Sigmoid colon (tissue), 7 donors: Measurements from ENCODE around the gene ZNF765. TPM values are rescaled to one million over a fixed set of nuclear protein-coding genes. Genes with fewer than 3 reads are reported as not detected.

Source experiments
- DNase-seq: peaks from one replicate; pipeline ENCODE4 v3.0.0-alpha.2; 2019
- H3K27ac ChIP-seq, 4 donors: fragments of 200-600 bp; sonication (generic); one replicate each; pipeline ENCODE4 v1.5.1; 2016 to 2019; ENCODE audit warnings: mild to moderate bottlenecking in 1 of 4
- H3K27me3 ChIP-seq, 3 donors: fragments of 200-600 bp; sonication (generic); one replicate each; pipeline ENCODE4 v1.5.1; 2019; ENCODE audit warnings: mild to moderate bottlenecking in 1 of 3
- H3K36me3 ChIP-seq, 4 donors: fragments of 200-600 bp; sonication (generic); one replicate each; pipeline ENCODE4 v1.5.1; 2016 to 2019
- H3K4me1 ChIP-seq, 4 donors: fragments of 200-600 bp; sonication (generic); one replicate each; pipeline ENCODE4 v1.5.1; 2017 to 2019
- H3K4me3 ChIP-seq, 4 donors: fragments of 200-600 bp; sonication (generic); one replicate each; pipeline ENCODE4 v1.5.1; 2017 to 2019; ENCODE audit warnings: mild to moderate bottlenecking in 2 of 4, moderate library complexity in 1 of 4
- H3K9me3 ChIP-seq, 4 donors: fragments of 200-600 bp in 3 of 4; sonication (generic) in 3 of 4; one replicate each; pipeline versions ENCODE4 v1.5.1 to v1.6.1; 2013 to 2019
- EP300 ChIP-seq, 4 donors: sonication (generic); formaldehyde crosslinking; IDR thresholded peaks; one replicate each; pipeline ENCODE4 v1.6.1; 2017; ENCODE audit warnings: antibody characterized with exemption in 4 of 4
- POLR2A ChIP-seq, 2 donors: fragments of 450-650 bp; IDR thresholded peaks; one replicate each; pipeline ENCODE4 v1.6.1; 2016; ENCODE audit warnings: antibody characterized with exemption in 2 of 2, mild to moderate bottlenecking in 2 of 2, moderate library complexity in 2 of 2
- POLR2AphosphoS5 ChIP-seq, 4 donors: sonication (generic); formaldehyde crosslinking; IDR thresholded peaks; one replicate each; pipeline ENCODE4 v1.6.1; 2017; ENCODE audit warnings: antibody characterized with exemption in 4 of 4
- WGBS, 2 donors: extraction: QIAGEN DNeasy Blood & Tissue Kit; methylation state at CpG; one replicate each; pipeline ENCODE4 v1.1.7; 2013; 5-methylcytosine and 5-hydroxymethylcytosine counted together
- intact Hi-C: fragments of 100-400 bp; cut with DNase I; formaldehyde crosslinking; loops from one replicate; pipeline ENCODE4 v1.15.1; 2023
- polyA plus RNA-seq, 3 donors: library from polyadenylated mRNA; stranded (reverse); fragments of 200-250 nt; gene quantifications; one replicate each; pipeline ENCODE4 v1.2.3, GENCODE V29; 2013
- total RNA-seq, 4 donors: library from RNA; depleted of rRNA; stranded (reverse); fragments of >200 nt; gene quantifications; one replicate each; pipeline ENCODE4 v1.1.0, GENCODE V29; 2016
- TF ChIP-seq, protein P1 (sequence below), 4 experiments: fragments of 450-650 bp in 3 of 4; fragments of 200-600 bp in 1 of 4; IDR thresholded peaks; one replicate each; pipeline ENCODE4 v1.5.1; 2016 to 2019; ENCODE audit warnings: antibody characterized with exemption in 4 of 4, mild to moderate bottlenecking in 3 of 4, moderate library complexity in 2 of 4
- donor health status: healthy with polysubstance abuse.
- donor health status: Bipolar disorder and iron deficiency.
- donor health status: healthy.

ZNF765 gene
- total and polyA plus RNA-seq, 7 donors, result 3.5 to 13.0 (median 6.2) TPM

DNA sequence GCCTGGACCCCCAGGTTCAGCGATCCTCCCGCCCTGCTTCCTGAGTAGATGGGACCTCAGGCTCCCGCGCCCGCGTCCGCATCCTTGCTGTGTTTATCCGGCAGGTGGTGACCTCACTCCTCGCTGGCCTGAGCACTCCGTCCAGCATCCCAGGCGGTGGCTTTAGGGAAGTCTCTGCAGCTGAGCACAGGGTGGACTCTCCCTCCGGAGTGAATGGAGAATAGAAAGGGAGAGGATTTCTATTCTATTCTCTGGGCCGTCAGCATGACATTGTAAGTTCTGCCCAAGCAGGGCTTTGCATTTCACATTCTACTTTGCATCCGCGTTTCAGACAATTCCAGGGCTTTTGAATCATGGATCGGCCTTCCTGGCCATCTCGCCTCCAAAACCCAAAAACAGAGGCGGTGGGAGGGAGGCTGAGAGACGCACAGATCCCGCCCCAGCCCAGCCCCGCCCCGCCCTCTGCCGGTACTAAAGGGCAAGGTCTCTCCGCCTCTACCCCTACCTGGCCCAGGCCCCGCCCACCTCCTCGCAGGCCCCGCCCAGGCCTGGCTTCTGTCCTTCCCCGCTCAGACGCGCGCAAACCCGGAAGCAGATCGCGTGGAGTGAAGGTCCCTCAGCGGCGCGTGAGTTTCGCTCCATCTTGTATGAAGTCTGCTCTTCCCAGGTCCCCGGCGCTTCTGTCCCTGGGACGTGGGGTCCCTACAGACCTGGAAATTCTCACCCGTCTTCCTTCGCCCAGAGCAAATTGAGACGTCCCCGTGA is 29.6 kb upstream of the ZNF765 start, which contains the start of gene ZNF525:
Gene ZNF525, plus strand, starts transcription at position 572 of the 765 bp plus-strand sequence. CDS start 6,577 bp downstream, outside the sequence.
- intact Hi-C loops, result loop anchor here (2.0 to 5.0 kb wide), 3 partner anchors 29 to 168 kb away; partner anchors contain the start of genes ZNF765 and ZNF845
- H3K9me3 ChIP-seq, result no peaks in the 10 kb centered on the region

DNA sequence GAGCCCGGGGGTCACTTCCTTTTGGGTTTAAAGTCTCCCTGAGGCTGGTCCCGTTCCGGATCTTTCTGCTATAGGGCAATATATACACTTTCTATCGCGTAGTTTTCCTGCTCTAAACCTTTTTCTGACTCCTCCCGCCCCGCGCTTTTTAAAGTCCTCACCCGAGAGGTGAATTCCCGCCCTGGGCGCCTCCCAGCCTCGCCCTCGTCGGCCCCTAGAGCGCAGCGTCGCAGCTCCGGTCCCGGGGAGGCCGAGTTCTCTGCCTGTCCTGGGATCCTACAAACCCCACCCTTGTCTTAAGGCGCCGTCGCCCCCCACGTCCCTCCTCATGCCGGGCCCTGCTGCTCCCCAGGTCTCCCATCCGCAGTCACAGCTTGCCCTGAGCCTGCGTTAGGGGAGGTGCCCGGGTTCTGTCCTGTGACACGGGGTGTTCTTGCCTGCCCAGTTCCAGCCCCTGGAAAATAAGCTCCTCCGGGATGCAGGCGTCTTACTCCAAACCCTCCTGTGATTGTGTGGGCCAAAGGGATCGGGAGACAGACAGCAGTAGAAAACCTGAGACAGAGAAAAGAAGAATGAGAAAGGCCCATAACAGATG is 29.0 kb upstream of the ZNF765 start:
- Histone ChIP-seq H3K4me1 (peaks cover 0 to 13% (median 3%) of the 10 kb centered on the region in 4 donors), H3K4me3 (peak overlapping the region; percentile 59 to 74 (median 67)), H3K36me3 (no peaks in the 10 kb centered on the region), H3K27me3 (no peaks in the 10 kb centered on the region), H3K9me3 (no peaks in the 10 kb centered on the region), H3K27ac (peak overlapping the region; percentile 71 to 84 (median 76))
- no peak for DNase-seq
- TF ChIP-seq POLR2A (IDR thresholded peaks at IDR 0.05) (no peak), POLR2AphosphoS5 (IDR thresholded peaks at IDR 0.05) (no peak), EP300 (IDR thresholded peaks at IDR 0.05) (no peak)
- TF ChIP-seq, protein P1, sequence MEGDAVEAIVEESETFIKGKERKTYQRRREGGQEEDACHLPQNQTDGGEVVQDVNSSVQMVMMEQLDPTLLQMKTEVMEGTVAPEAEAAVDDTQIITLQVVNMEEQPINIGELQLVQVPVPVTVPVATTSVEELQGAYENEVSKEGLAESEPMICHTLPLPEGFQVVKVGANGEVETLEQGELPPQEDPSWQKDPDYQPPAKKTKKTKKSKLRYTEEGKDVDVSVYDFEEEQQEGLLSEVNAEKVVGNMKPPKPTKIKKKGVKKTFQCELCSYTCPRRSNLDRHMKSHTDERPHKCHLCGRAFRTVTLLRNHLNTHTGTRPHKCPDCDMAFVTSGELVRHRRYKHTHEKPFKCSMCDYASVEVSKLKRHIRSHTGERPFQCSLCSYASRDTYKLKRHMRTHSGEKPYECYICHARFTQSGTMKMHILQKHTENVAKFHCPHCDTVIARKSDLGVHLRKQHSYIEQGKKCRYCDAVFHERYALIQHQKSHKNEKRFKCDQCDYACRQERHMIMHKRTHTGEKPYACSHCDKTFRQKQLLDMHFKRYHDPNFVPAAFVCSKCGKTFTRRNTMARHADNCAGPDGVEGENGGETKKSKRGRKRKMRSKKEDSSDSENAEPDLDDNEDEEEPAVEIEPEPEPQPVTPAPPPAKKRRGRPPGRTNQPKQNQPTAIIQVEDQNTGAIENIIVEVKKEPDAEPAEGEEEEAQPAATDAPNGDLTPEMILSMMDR (IDR thresholded peaks at IDR 0.05), result no peak
- intact Hi-C loops, result loop anchor here (2.0 to 5.0 kb wide), 3 partner anchors 29 to 169 kb away; partner anchors contain the start of genes ZNF765 and ZNF845
- WGBS, 2 donors, result 0 to 1% methylated on average over 32 of the region's 32 CpGs

More for the DNA sequence above, 29.6 kb upstream of the ZNF765 start, which contains the start of gene ZNF525:
- Histone ChIP-seq H3K4me3 (peak within 1 kb of the TSS; percentile 59 to 74 (median 67)), H3K4me1 (peaks cover 0 to 13% (median 3%) of the 10 kb centered on the region in 4 donors), H3K27ac (peak within 1 kb of the TSS; percentile 71 to 84 (median 76)), H3K27me3 (no peaks in the 10 kb centered on the region), H3K36me3 (no peaks in the 10 kb centered on the region)
- TF ChIP-seq POLR2AphosphoS5 (IDR thresholded peaks at IDR 0.05) (peak; percentile 44 to 82 (median 77)), EP300 (IDR thresholded peaks at IDR 0.05) (no peak), POLR2A (IDR thresholded peaks at IDR 0.05) (peak; percentile 16 to 53)
- TF ChIP-seq, protein P1 (IDR thresholded peaks at IDR 0.05), result peak in 1 of 4 experiments; percentile 16
- WGBS, 2 donors, result 2 to 6% methylated on average over 45 of the region's 45 CpGs
- DNase-seq, result peak; percentile 94

DNA sequence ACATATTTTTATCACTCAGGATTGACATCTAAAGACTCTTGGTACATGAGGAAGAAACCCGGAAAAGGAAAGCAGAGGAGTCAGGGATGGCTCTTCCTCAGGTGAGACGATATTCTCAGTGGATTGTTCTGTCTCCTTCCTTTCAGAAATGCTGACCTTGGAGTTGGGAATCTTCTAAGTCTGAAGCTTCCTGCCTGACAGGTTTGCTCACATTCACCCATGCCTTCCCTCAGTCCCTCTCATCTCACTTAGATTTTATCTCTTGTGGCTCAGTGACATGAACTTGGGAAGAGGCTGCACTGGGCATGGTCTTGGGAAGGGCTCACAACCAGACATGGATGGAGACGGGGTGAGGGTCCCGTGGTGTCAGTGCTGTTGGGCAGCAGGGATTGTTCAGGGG is 22.8 kb upstream of the ZNF765 start:
- no peaks in the 10 kb centered on the region for H3K27me3 ChIP-seq
- H3K27ac ChIP-seq, result no peak overlapping the region
- H3K4me3 ChIP-seq, result no peak overlapping the region
- peaks cover 0 to 4% (median 0%) of the 10 kb centered on the region in 4 donors for H3K9me3 ChIP-seq
- H3K4me1 ChIP-seq, result no peaks in the 10 kb centered on the region
- WGBS, 2 donors, result 87 to 94% methylated on average over 4 of the region's 4 CpGs
- intact Hi-C loops, result no loop called here
- TF ChIP-seq, protein P1 (IDR thresholded peaks at IDR 0.05), result no peak
- TF ChIP-seq POLR2A (IDR thresholded peaks at IDR 0.05) (no peak), POLR2AphosphoS5 (IDR thresholded peaks at IDR 0.05) (no peak), EP300 (IDR thresholded peaks at IDR 0.05) (no peak)
- peaks cover 0 to 43% (median 12%) of the 10 kb centered on the region in 4 donors for H3K36me3 ChIP-seq
- no peak for DNase-seq

DNA sequence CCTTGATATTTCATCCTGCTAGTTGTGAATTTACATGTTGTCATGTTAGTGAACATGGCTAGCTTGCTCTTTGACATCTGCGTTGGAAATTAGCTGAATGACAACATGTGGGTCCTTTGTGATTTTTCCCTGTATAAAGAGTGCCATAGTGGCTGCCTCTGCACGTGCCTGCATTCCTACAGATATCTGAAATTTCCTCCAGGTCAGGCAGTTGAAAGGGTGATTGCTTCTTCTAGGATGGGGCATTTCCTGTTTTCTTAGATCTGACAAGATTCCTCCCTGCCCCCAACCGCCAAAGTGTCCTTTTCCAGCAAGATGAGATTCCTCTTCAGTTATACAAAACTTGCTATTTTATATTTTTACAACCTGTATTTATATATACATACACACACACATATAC is 20.7 kb upstream of the ZNF765 start:
- TF ChIP-seq POLR2A (IDR thresholded peaks at IDR 0.05), result no peak
- TF ChIP-seq, protein P1 (IDR thresholded peaks at IDR 0.05), result no peak
- no peak for TF ChIP-seq EP300 (IDR thresholded peaks at IDR 0.05)
- no peak for TF ChIP-seq POLR2AphosphoS5 (IDR thresholded peaks at IDR 0.05)
- peaks cover 0 to 13% (median 0%) of the 10 kb centered on the region in 4 donors for H3K9me3 ChIP-seq
- intact Hi-C loops, result no loop called here
- H3K4me3 ChIP-seq, result no peak overlapping the region
- H3K27ac ChIP-seq, result no peak overlapping the region
- no peaks in the 10 kb centered on the region for H3K4me1 ChIP-seq
- peaks cover 0 to 61% (median 19%) of the 10 kb centered on the region in 4 donors for H3K36me3 ChIP-seq
- no peak for DNase-seq
- WGBS, 2 donors, result 75 to 79% methylated on average over 3 of the region's 3 CpGs
- H3K27me3 ChIP-seq, result no peaks in the 10 kb centered on the region
